GM23338 (cell line): ENCODE data around the gene KIF5A. TPM values are rescaled to one million over a fixed set of nuclear protein-coding genes. Genes with fewer than 3 reads are reported as not detected.

Experiments used
- ATAC-seq: fragments of 200-7000 bp; cut with Tn5 transposase; 3 replicates; pipeline ENCODE4 v1.9.1; 2020
- DNase-seq: peaks from one replicate; pipeline ENCODE4 v3.0.0-alpha.2; 2015; ENCODE audit warnings: low spot score
- H2AFZ ChIP-seq: fragments of 200-600 bp; sonication (generic); 2 replicates; pipeline ENCODE4 v1.8.0; 2016; ENCODE audit warnings: antibody characterized with exemption, mild to moderate bottlenecking, moderate library complexity
- H3F3A ChIP-seq: fragments of 200-600 bp; sonication (generic); replicated peaks from 2 replicates; pipeline ENCODE4 v1.8.0; 2017; ENCODE audit warnings: antibody characterized with exemption, mixed run types, low read depth
- H3K27ac ChIP-seq: fragments of 200-600 bp; sonication (generic); 2 replicates; pipeline ENCODE4 v1.6.1; 2016; ENCODE audit warnings: low read depth
- H3K27me3 ChIP-seq: fragments of 200-600 bp; sonication (generic); 2 replicates; pipeline ENCODE4 v1.8.0; 2016; ENCODE audit warnings: mild to moderate bottlenecking, mixed run types, moderate library complexity; ENCODE audit not compliant: insufficient read depth
- H3K36me3 ChIP-seq: fragments of 200-600 bp; sonication (generic); 2 replicates; pipeline ENCODE4 v1.8.0; 2016; ENCODE audit warnings: mild to moderate bottlenecking; ENCODE audit not compliant: insufficient read depth
- H3K4me1 ChIP-seq: fragments of 200-600 bp; sonication (generic); 2 replicates; pipeline ENCODE4 v1.8.0; 2016; ENCODE audit warnings: mild to moderate bottlenecking, moderate library complexity; ENCODE audit not compliant: insufficient read depth
- H3K4me2 ChIP-seq: fragments of 200-600 bp; sonication (generic); 2 replicates; pipeline ENCODE4 v1.7.1; 2017; ENCODE audit warnings: mixed run types
- H3K4me3 ChIP-seq: fragments of 200-600 bp; sonication (generic); 2 replicates; pipeline ENCODE4 v1.6.1; 2016; ENCODE audit warnings: mixed run types
- H3K79me2 ChIP-seq: fragments of 200-600 bp; sonication (generic); replicated peaks from 2 replicates; pipeline ENCODE4 v1.8.0; 2017; ENCODE audit warnings: mild to moderate bottlenecking; ENCODE audit not compliant: insufficient read depth
- H3K9me2 ChIP-seq: fragments of 200-600 bp; sonication (generic); 2 replicates; pipeline ENCODE4 v1.8.0; 2017; ENCODE audit not compliant: insufficient read depth
- H4K20me1 ChIP-seq: fragments of 200-600 bp; sonication (generic); replicated peaks from 2 replicates; pipeline ENCODE4 v1.8.0; 2017; ENCODE audit warnings: mild to moderate bottlenecking; ENCODE audit not compliant: insufficient read depth
- H3K27ac Mint-ChIP-seq: 2 replicates; pipeline ENCODE4 v1.8.0; 2020; ENCODE audit warnings: inconsistent platforms, mild to moderate bottlenecking, moderate library complexity, mixed read lengths
- H3K27me3 Mint-ChIP-seq: 3 replicates; pipeline ENCODE4 v1.8.0; 2022; ENCODE audit warnings: low read depth, mild to moderate bottlenecking, moderate library complexity, mixed read lengths, inconsistent platforms; ENCODE audit not compliant: insufficient read depth, poor library complexity
- H3K36me3 Mint-ChIP-seq: 3 replicates; pipeline ENCODE4 v1.8.0; 2021; ENCODE audit warnings: low read depth, mild to moderate bottlenecking, inconsistent platforms, moderate library complexity, mixed read lengths
- H3K4me1 Mint-ChIP-seq: 3 replicates; pipeline ENCODE4 v1.8.0; 2020; ENCODE audit warnings: mild to moderate bottlenecking, inconsistent platforms, mixed read lengths
- H3K4me3 Mint-ChIP-seq: 3 replicates; pipeline ENCODE4 v1.8.0; 2021; ENCODE audit warnings: moderate library complexity, mild to moderate bottlenecking, inconsistent platforms, mixed read lengths
- H3K9me3 Mint-ChIP-seq: 3 replicates; pipeline ENCODE4 v1.8.0; 2020; ENCODE audit warnings: moderate library complexity, mild to moderate bottlenecking, inconsistent platforms, mixed read lengths
- CREB1 ChIP-seq: fragments of 250-450 bp; sonication (Bioruptor Pico); IDR thresholded peaks from 2 replicates; pipeline ENCODE4 v1.5.0; 2020; ENCODE audit warnings: low read depth, mild to moderate bottlenecking, moderate library complexity
- CTCF ChIP-seq, 2 experiments: fragments of 200-600 bp in 1 of 2; sonication (generic) in 1 of 2; conservative IDR thresholded peaks; 2 replicates each; pipeline versions ENCODE4 v1.5.1 to v1.6.1; 2016 to 2017; ENCODE audit warnings: antibody characterized with exemption in 2 of 2, low read depth in 2 of 2, mild to moderate bottlenecking in 2 of 2, moderate library complexity in 1 of 2
- EZH2phosphoT487 ChIP-seq: fragments of 200-600 bp; sonication (generic); IDR thresholded peaks from one replicate; pipeline ENCODE4 v1.8.1; 2018; ENCODE audit warnings: antibody characterized with exemption; ENCODE audit not compliant: unreplicated experiment
- JUNB ChIP-seq: IDR thresholded peaks from one replicate; pipeline ENCODE4 v1.6.1; 2016; ENCODE audit warnings: antibody characterized with exemption; ENCODE audit not compliant: unreplicated experiment
- NANOG ChIP-seq: IDR thresholded peaks from 2 replicates; pipeline ENCODE4 v1.6.1; 2016; ENCODE audit warnings: antibody characterized with exemption, borderline replicate concordance
- REST ChIP-seq: IDR thresholded peaks from one replicate; pipeline ENCODE4 v1.6.1; 2018; ENCODE audit warnings: antibody characterized with exemption; ENCODE audit not compliant: unreplicated experiment
- STAT1 ChIP-seq: IDR thresholded peaks from one replicate; pipeline ENCODE4 v1.6.1; 2016; ENCODE audit warnings: antibody characterized with exemption; ENCODE audit not compliant: unreplicated experiment
- ZNF114 ChIP-seq: fragments of 250-450 bp; sonication (Bioruptor Pico); IDR thresholded peaks from 2 replicates; pipeline ENCODE4 v1.5.0; 2020; ENCODE audit warnings: mild to moderate bottlenecking, moderate library complexity
- ZNF331 ChIP-seq: fragments of 250-450 bp; sonication (Bioruptor Pico); IDR thresholded peaks from 2 replicates; pipeline ENCODE4 v1.5.0; 2020; ENCODE audit warnings: low read depth, mild to moderate bottlenecking, moderate library complexity
- ZNF462 ChIP-seq: fragments of 250-450 bp; sonication (Bioruptor Pico); IDR thresholded peaks from 2 replicates; pipeline ENCODE4 v1.5.0; 2020; ENCODE audit warnings: mild to moderate bottlenecking, moderate library complexity
- polyA plus RNA-seq: library from polyadenylated mRNA; unstranded; fragments of >200 nt; fragmentation: Nextera tagmentation; extraction: Ambion mirVana; gene quantifications from 2 replicates; pipeline ENCODE4 v1.2.1, GENCODE V29; 2016
- total RNA-seq: library from RNA; depleted of rRNA; stranded (reverse); fragments of >200 nt; shearing (Covaris generic); gene quantifications from 2 replicates; pipeline ENCODE4 v1.2.3, GENCODE V29; 2014

The KIF5A gene
- total and polyA plus RNA-seq, 2 experiments from 2014 or later, result 11.1 to 21.3 TPM

GRCh38 chr12:57528831-57529555 lies 20.9 kb upstream of the KIF5A start:
- no peak overlapping the region for H3K4me3 Mint-ChIP-seq
- H3K36me3 ChIP-seq, result peaks cover 16% of the 10 kb centered on the region

GRCh38 chr12:57529831-57530230 lies 20.0 kb upstream of the KIF5A start:
- H3K27ac ChIP-seq, result no peak overlapping the region
- no peak for TF ChIP-seq STAT1
- TF ChIP-seq CTCF (conservative IDR thresholded peaks at IDR 0.05; ENCODE audit: low read depth in 2 of 2), result no peak
- no peak for TF ChIP-seq EZH2phosphoT487
- no peak for TF ChIP-seq NANOG
- TF ChIP-seq REST, result no peak
- no peak for TF ChIP-seq ZNF331 (CRISPR knock-in tag)
- no peak for TF ChIP-seq ZNF462 (CRISPR knock-in tag)

More at GRCh38 chr12:57528831-57529555, 20.9 kb upstream of the KIF5A start:
- H3F3A ChIP-seq, result 0 out of 2 replicates have a peak, but pooled peaks cover 8% of the 10 kb centered on the region
- Mint-ChIP-seq H3K27ac (no peak overlapping the region), H3K36me3 (peaks cover 62% of the 10 kb centered on the region), H3K4me1 (peaks cover 21% of the 10 kb centered on the region), H3K27me3 (peaks cover 17% of the 10 kb centered on the region), H3K9me3 (no peaks in the 10 kb centered on the region)
- H3K4me3 ChIP-seq, result no peak overlapping the region
- no peak overlapping the region for H3K27ac ChIP-seq
- peaks cover 8% of the 10 kb centered on the region; the same call in 1 of the 2 replicates for H3K4me1 ChIP-seq
- TF ChIP-seq ZNF114 (CRISPR knock-in tag) (no peak), STAT1 (no peak), EZH2phosphoT487 (no peak), JUNB (no peak), CREB1 (CRISPR knock-in tag) (no peak), NANOG (no peak), ZNF331 (CRISPR knock-in tag) (no peak)
- no peak overlapping the region for H2AFZ ChIP-seq
- no peak for DNase-seq
- no peak overlapping the region for H3K4me2 ChIP-seq
- H4K20me1 ChIP-seq, result peaks cover 12% of the 10 kb centered on the region
- no peak for ATAC-seq
- H3K27me3 ChIP-seq, result no peaks in the 10 kb centered on the region
- 0 out of 2 replicates have a peak, but pooled peaks cover 4% of the 10 kb centered on the region for H3K79me2 ChIP-seq
- no peaks in the 10 kb centered on the region for H3K9me2 ChIP-seq

More at GRCh38 chr12:57529831-57530230, 20.0 kb upstream of the KIF5A start:
- Histone ChIP-seq H2AFZ (no peak overlapping the region), H3K4me1 (peaks cover 4% of the 10 kb centered on the region; the same call in 1 of the 2 replicates), H3K79me2 (no peaks in the 10 kb centered on the region), H3K4me3 (no peak overlapping the region), H3K4me2 (no peak overlapping the region), H3K27me3 (no peaks in the 10 kb centered on the region), H3K9me2 (no peaks in the 10 kb centered on the region), H4K20me1 (peaks cover 8% of the 10 kb centered on the region), H3K36me3 (peaks cover 20% of the 10 kb centered on the region), H3F3A (0 out of 2 replicates have a peak, but pooled peaks cover 8% of the 10 kb centered on the region)
- Mint-ChIP-seq H3K27ac (no peak overlapping the region; the same call in 1 of the 2 replicates), H3K27me3 (peaks cover 13% of the 10 kb centered on the region), H3K36me3 (peaks cover 64% of the 10 kb centered on the region), H3K9me3 (no peaks in the 10 kb centered on the region), H3K4me3 (no peak overlapping the region; the same call in 2 of the 3 replicates), H3K4me1 (peaks cover 14% of the 10 kb centered on the region)
- DNase-seq (no peak), ATAC-seq (no peak)
